SK-N-SH (cell line): Measurements from ENCODE around the gene PLCB1. TPM values are rescaled to one million over a fixed set of nuclear protein-coding genes. Genes with fewer than 3 reads are reported as not detected.

Experiments
- CTCF ChIA-PET: fragments of 300-600, 350-600 bp; formaldehyde crosslinking; extraction: SDS; loops from one replicate; lab custom pipeline; 2021; lab: Yijun Ruan, JAX
- POLR2A ChIA-PET: fragments of 350-600 bp; sonication (Branson Sonifier 250); formaldehyde crosslinking; extraction: SDS; loops from one replicate; lab custom pipeline; 2020; ENCODE audit warnings: antibody characterized with exemption, inconsistent platforms; lab: Yijun Ruan, JAX
- DNase-seq: peaks from one replicate; pipeline ENCODE4 v3.0.0; 2012
- H2AFZ ChIP-seq: fragments of 200-600 bp; sonication (generic); 2 replicates; pipeline ENCODE4 v1.8.1; 2016; ENCODE audit warnings: antibody characterized with exemption, mild to moderate bottlenecking, low read depth
- H3F3A ChIP-seq: fragments of 200-600 bp; sonication (generic); replicated peaks from 2 replicates; pipeline ENCODE3; 2016; ENCODE audit warnings: antibody characterized with exemption, mild to moderate bottlenecking; ENCODE audit not compliant: insufficient read depth
- H3K27ac ChIP-seq, 2 experiments: fragments of 200-500 bp in 1 of 2; fragments of 200-600 bp in 1 of 2; sonication (Bioruptor generic) in 1 of 2; sonication (generic), shearing (Covaris generic) in 1 of 2; 2 replicates each; pipeline versions ENCODE4 v1.5.1 to v1.6.1; 2014 to 2016; ENCODE audit warnings: low read depth in 2 of 2, inconsistent platforms in 1 of 2, low read length in 1 of 2, mild to moderate bottlenecking in 1 of 2, mixed read lengths in 1 of 2
- H3K27me3 ChIP-seq: fragments of 200-600 bp; sonication (generic), shearing (Covaris generic); 2 replicates; pipeline ENCODE4 v1.6.1; 2016; ENCODE audit warnings: mixed run types; ENCODE audit not compliant: insufficient read depth
- H3K36me3 ChIP-seq, 2 experiments: fragments of 200-500 bp in 1 of 2; fragments of 200-600 bp in 1 of 2; sonication (Bioruptor generic) in 1 of 2; sonication (generic) in 1 of 2; replicated peaks in 1 of 2; 2 replicates each; pipeline versions ENCODE3 to v1.5.1; 2014 to 2016; ENCODE audit warnings: low read length in 1 of 2, mild to moderate bottlenecking in 1 of 2; ENCODE audit not compliant: insufficient read depth in 2 of 2, control insufficient read depth in 1 of 2
- H3K4me1 ChIP-seq, 2 experiments: fragments of 200-500 bp in 1 of 2; fragments of 200-600 bp in 1 of 2; sonication (Bioruptor generic) in 1 of 2; sonication (generic), shearing (Covaris generic) in 1 of 2; 2 replicates each; pipeline versions ENCODE4 v1.5.1 to v1.6.1; 2014 to 2016; ENCODE audit warnings: low read depth in 1 of 2, low read length in 1 of 2, mixed run types in 1 of 2; ENCODE audit not compliant: insufficient read depth in 2 of 2, control insufficient read depth in 1 of 2
- H3K4me2 ChIP-seq: fragments of 200-600 bp; sonication (generic), shearing (Covaris generic); 2 replicates; pipeline ENCODE4 v1.6.1; 2017; ENCODE audit warnings: mixed run types
- H3K4me3 ChIP-seq, 2 experiments: fragments of 200-500 bp in 1 of 2; fragments of 200-600 bp in 1 of 2; sonication (Bioruptor generic) in 1 of 2; sonication (generic), shearing (Covaris generic) in 1 of 2; 2 replicates each; pipeline versions ENCODE4 v1.5.1 to v1.8.1; 2014 to 2016; ENCODE audit warnings: low read depth in 2 of 2, inconsistent platforms in 1 of 2, low read length in 1 of 2, mild to moderate bottlenecking in 1 of 2, mixed read lengths in 1 of 2, moderate library complexity in 1 of 2
- H3K79me2 ChIP-seq: fragments of 200-600 bp; sonication (generic); 2 replicates; pipeline ENCODE4 v1.8.1; 2017; ENCODE audit warnings: mild to moderate bottlenecking; ENCODE audit not compliant: insufficient read depth
- H3K9ac ChIP-seq: fragments of 200-600 bp; sonication (generic); 2 replicates; pipeline ENCODE4 v1.6.1; 2017; ENCODE audit warnings: mixed run types
- H3K9me2 ChIP-seq: fragments of 200-600 bp; sonication (generic); 2 replicates; pipeline ENCODE4 v1.6.1; 2017; ENCODE audit warnings: mixed run types
- H3K9me3 ChIP-seq: fragments of 200-600 bp; sonication (generic); 2 replicates; pipeline ENCODE4 v1.6.1; 2017; ENCODE audit warnings: mixed run types, mild to moderate bottlenecking, moderate library complexity
- H4K20me1 ChIP-seq: fragments of 200-600 bp; sonication (generic); 2 replicates; pipeline ENCODE4 v1.6.1; 2017; ENCODE audit warnings: mild to moderate bottlenecking, mixed run types; ENCODE audit not compliant: insufficient read depth
- CHD2 ChIP-seq: fragments of 150-350 bp; IDR thresholded peaks from 2 replicates; pipeline ENCODE4 v1.6.1; 2018; ENCODE audit warnings: low read length; ENCODE audit not compliant: partially characterized antibody
- ELF1 ChIP-seq: IDR thresholded peaks from 2 replicates; pipeline ENCODE4 v1.4.0; 2012
- EP300 ChIP-seq, 2 experiments: IDR thresholded peaks; 2 replicates each; pipeline versions ENCODE4 v1.4.0 to v1.6.1; 2012; ENCODE audit warnings: borderline replicate concordance in 1 of 2, low read depth in 1 of 2, low read length in 1 of 2
- NRF1 ChIP-seq: IDR thresholded peaks from 2 replicates; pipeline ENCODE4 v1.6.1; 2012; ENCODE audit warnings: low read depth, mild to moderate bottlenecking, low read length
- POLR2AphosphoS5 ChIP-seq: IDR thresholded peaks from 2 replicates; pipeline ENCODE4 v1.6.1; 2012; ENCODE audit warnings: low read depth, low read length
- RCOR1 ChIP-seq: fragments of 150-350 bp; IDR thresholded peaks from 2 replicates; pipeline ENCODE4 v1.6.1; 2017; ENCODE audit warnings: antibody characterized with exemption, low read length
- RXRA ChIP-seq: IDR thresholded peaks from 2 replicates; pipeline ENCODE4 v1.4.0; 2012; ENCODE audit warnings: low read depth, mild to moderate bottlenecking, borderline replicate concordance
- SIN3A ChIP-seq: IDR thresholded peaks from 2 replicates; pipeline ENCODE4 v1.6.1; 2012; ENCODE audit warnings: low read depth, mild to moderate bottlenecking, low read length, moderate library complexity, borderline replicate concordance
- TAF1 ChIP-seq: IDR thresholded peaks from 2 replicates; pipeline ENCODE4 v1.6.1; 2012; ENCODE audit warnings: low read depth, mild to moderate bottlenecking, low read length, moderate library complexity, borderline replicate concordance
- TEAD4 ChIP-seq: IDR thresholded peaks from 2 replicates; pipeline ENCODE4 v1.4.0; 2012; ENCODE audit warnings: mild to moderate bottlenecking, borderline replicate concordance; ENCODE audit not compliant: insufficient read depth
- WGBS: methylation state at CpG from one replicate; pipeline ENCODE4 v1.1.6; 2017; ENCODE audit warnings: low lambda C conversion rate; 5-methylcytosine and 5-hydroxymethylcytosine counted together
- polyA plus RNA-seq, 3 experiments: library from polyadenylated mRNA; depleted of rRNA; stranded (reverse); fragments of >200 nt; gene quantifications; 2 replicates each; pipeline ENCODE4 v1.2.3, GENCODE V29; 2012
- TF ChIP-seq, protein P1 (sequence below): fragments of 200-600 bp; sonication (generic); IDR thresholded peaks from 2 replicates; pipeline ENCODE4 v1.6.1; 2017; ENCODE audit warnings: antibody characterized with exemption, mild to moderate bottlenecking, moderate library complexity
- TF ChIP-seq, protein P2 (sequence below): IDR thresholded peaks from 2 replicates; pipeline ENCODE4 v1.6.1; 2012; ENCODE audit warnings: mild to moderate bottlenecking, low read depth, low read length, moderate library complexity

The PLCB1 gene
- polyA plus RNA-seq, 1 of the 3 experiments (the other 2 are of a cell fraction), result 10.5 TPM

DNA sequence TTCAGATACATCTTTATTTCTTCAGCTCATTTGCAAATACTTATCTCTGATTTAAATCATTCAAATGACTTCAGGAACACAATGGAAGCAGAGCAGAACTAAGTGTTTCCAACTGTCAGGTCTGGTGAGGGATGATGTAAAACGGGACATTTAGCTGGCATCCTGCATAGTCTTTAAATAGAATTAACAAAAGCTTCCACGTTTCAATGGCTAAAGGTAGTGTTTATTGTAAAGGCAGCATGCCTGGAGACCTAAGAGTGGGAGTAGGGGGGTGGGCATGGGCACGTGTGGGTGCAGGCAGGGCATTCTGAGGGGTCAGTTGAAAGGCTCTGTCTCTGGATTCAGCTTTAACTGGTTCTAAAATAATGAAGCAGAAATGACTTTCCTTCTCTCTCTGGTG lies 174.9 kb downstream of the PLCB1 start (continued):
- TF ChIP-seq, protein P1, sequence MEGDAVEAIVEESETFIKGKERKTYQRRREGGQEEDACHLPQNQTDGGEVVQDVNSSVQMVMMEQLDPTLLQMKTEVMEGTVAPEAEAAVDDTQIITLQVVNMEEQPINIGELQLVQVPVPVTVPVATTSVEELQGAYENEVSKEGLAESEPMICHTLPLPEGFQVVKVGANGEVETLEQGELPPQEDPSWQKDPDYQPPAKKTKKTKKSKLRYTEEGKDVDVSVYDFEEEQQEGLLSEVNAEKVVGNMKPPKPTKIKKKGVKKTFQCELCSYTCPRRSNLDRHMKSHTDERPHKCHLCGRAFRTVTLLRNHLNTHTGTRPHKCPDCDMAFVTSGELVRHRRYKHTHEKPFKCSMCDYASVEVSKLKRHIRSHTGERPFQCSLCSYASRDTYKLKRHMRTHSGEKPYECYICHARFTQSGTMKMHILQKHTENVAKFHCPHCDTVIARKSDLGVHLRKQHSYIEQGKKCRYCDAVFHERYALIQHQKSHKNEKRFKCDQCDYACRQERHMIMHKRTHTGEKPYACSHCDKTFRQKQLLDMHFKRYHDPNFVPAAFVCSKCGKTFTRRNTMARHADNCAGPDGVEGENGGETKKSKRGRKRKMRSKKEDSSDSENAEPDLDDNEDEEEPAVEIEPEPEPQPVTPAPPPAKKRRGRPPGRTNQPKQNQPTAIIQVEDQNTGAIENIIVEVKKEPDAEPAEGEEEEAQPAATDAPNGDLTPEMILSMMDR, result no peak
- TF ChIP-seq EP300 (IDR thresholded peaks at IDR 0.05; ENCODE audit: borderline replicate concordance in 1 of 2, low read depth in 1 of 2, low read length in 1 of 2) (peak; percentile 16 to 85; a peak in 1 of 4 replicates), POLR2AphosphoS5 (peak; percentile 52; the same call in 1 of the 2 replicates), NRF1 (no peak), ELF1 (no peak), TEAD4 (no peak), RXRA (no peak), SIN3A (no peak)

DNA sequence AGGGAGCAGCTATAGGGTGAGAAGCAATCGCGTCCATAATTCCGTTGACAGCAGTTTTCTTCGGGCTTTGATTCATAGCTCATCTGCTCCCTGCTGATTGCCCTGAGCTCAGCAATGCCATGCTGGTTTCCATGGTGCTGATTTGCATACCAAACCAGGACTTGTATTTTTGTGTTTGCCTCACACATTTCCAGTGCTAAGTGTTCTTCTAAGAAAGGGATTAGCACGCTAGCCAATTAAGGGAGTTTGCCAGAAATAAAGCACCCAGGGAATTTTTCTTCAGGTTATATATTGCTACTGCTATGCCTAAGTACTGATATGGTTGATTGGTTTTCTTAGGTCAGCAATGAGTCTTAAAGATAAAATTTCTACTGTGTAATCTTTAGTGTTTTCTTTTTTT lies 177.6 kb downstream of the PLCB1 start:
- no peak for DNase-seq
- H3F3A ChIP-seq, result no peaks in the 10 kb centered on the region
- 92% methylated on average over 5 of the region's 5 CpGs for WGBS
- POLR2A ChIA-PET, result no interaction called here
- no peaks in the 10 kb centered on the region for H3K9me2 ChIP-seq
- CTCF ChIA-PET, result interaction anchor here (0.8 to 1.1 kb wide), 4 partner anchors 10 to 373 kb away, joined by 3 read pairs; no protein-coding TSS in a partner anchor
- H3K9me3 ChIP-seq, result no peaks in the 10 kb centered on the region
- no peak overlapping the region for H3K9ac ChIP-seq
- H3K4me3 ChIP-seq, result no peak overlapping the region
- no peaks in the 10 kb centered on the region for H4K20me1 ChIP-seq
- H3K4me2 ChIP-seq, result no peak overlapping the region
- peaks cover 0 to 4% of the 10 kb centered on the region in 2 experiments for H3K36me3 ChIP-seq
- H3K27ac ChIP-seq, result no peak overlapping the region
- H3K27me3 ChIP-seq, result no peaks in the 10 kb centered on the region
- no peak overlapping the region for H2AFZ ChIP-seq
- H3K79me2 ChIP-seq, result peaks cover 13% of the 10 kb centered on the region
- TF ChIP-seq, protein P2, sequence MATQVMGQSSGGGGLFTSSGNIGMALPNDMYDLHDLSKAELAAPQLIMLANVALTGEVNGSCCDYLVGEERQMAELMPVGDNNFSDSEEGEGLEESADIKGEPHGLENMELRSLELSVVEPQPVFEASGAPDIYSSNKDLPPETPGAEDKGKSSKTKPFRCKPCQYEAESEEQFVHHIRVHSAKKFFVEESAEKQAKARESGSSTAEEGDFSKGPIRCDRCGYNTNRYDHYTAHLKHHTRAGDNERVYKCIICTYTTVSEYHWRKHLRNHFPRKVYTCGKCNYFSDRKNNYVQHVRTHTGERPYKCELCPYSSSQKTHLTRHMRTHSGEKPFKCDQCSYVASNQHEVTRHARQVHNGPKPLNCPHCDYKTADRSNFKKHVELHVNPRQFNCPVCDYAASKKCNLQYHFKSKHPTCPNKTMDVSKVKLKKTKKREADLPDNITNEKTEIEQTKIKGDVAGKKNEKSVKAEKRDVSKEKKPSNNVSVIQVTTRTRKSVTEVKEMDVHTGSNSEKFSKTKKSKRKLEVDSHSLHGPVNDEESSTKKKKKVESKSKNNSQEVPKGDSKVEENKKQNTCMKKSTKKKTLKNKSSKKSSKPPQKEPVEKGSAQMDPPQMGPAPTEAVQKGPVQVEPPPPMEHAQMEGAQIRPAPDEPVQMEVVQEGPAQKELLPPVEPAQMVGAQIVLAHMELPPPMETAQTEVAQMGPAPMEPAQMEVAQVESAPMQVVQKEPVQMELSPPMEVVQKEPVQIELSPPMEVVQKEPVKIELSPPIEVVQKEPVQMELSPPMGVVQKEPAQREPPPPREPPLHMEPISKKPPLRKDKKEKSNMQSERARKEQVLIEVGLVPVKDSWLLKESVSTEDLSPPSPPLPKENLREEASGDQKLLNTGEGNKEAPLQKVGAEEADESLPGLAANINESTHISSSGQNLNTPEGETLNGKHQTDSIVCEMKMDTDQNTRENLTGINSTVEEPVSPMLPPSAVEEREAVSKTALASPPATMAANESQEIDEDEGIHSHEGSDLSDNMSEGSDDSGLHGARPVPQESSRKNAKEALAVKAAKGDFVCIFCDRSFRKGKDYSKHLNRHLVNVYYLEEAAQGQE, result peak; percentile 83
- TF ChIP-seq TAF1, result no peak
- no peak for TF ChIP-seq RCOR1
- TF ChIP-seq, protein P1, result no peak
- TF ChIP-seq CHD2, result no peak
- peaks cover 0 to 23% of the 10 kb centered on the region in 2 experiments; a peak in 3 of 4 replicates for H3K4me1 ChIP-seq
